HG03159 (cell line): ENCODE measurements around the gene WDR88.

Experiments
- ATAC-seq: cut with Tn5 transposase; IDR thresholded peaks from one replicate; pipeline ENCODE4 v1.9.1; 2021; ENCODE audit warnings: mild to moderate bottlenecking, moderate library complexity; ENCODE audit not compliant: unreplicated experiment

WDR88 gene

DNA sequence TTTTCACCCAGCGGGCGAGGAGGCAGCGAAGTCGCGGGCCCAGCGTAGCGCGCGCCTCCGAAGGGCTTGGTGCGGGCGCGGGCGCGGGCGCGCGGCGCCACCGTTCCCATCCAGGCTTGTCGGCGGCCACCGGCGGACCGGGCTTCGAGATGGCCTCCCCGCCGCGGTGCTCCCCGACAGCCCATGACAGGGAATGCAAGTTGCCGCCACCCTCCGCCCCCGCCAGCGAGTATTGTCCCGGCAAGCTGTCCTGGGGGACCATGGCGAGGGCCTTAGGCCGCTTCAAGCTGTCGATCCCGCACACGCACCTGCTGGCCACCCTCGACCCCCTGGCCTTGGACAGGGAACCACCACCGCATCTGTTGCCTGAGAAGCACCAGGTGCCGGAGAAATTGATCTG lies at the start of gene WDR88:
WDR88 (plus strand) TSS at position 94 of the 400 bp plus-strand sequence; CDS start at position 150, 56 bp downstream.
- no peak for ATAC-seq

GRCh38 chr19:33085570-33086128 lies 46.3 kb upstream of the WDR88 start:
- ATAC-seq: no peak

GRCh38 chr19:33086955-33087354 lies 45.0 kb upstream of the WDR88 start:
- no peak for ATAC-seq

- ATAC-seq: no peak
These were observed 42.9 kb upstream of the WDR88 start for GRCh38 chr19:33089010-33089409.

DNA sequence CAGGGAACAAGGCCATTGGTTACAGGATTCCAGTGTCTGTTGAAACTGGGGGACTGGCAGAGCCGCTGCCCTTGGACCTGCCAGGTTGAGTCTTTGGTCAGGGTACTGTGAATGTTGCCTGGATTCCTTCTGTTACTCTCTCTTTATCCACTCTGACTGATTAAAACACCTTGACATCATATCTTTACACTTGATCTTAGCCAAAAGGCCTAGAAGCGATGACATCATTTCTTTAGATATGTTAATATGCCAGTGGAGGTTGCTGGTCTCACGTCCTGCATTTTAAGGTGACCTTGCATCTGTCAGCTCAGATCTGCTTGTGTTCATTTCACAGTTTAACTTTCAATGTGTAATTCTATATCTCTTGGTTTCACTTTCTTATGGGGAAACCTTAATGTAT lies 41.7 kb upstream of the WDR88 start:
- no peak for ATAC-seq

GRCh38 chr19:33093420-33094210 lies 38.3 kb upstream of the WDR88 start:
- no peak for ATAC-seq

GRCh38 chr19:33094436-33095067 lies 37.4 kb upstream of the WDR88 start:
- ATAC-seq: no peak

DNA sequence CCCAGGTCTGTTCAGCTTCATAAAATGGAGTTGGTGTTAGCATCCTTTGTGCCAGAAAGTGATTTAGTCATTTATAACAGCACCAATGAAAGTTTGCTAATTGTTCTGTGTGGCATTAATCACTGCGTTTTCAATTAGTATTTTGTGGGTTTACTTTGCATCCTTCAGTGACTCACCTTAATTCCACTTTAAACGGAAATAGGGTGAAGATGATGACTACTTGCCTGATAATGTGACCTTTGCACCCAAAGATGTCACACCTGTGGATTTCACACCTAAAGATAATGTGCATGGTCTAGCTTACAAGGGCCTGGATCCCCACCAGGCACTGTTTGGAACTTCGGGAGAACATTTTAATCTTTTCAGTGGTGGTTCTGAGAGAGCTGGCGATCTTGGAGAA lies 35.9 kb upstream of the WDR88 start:
- no peak for ATAC-seq

DNA sequence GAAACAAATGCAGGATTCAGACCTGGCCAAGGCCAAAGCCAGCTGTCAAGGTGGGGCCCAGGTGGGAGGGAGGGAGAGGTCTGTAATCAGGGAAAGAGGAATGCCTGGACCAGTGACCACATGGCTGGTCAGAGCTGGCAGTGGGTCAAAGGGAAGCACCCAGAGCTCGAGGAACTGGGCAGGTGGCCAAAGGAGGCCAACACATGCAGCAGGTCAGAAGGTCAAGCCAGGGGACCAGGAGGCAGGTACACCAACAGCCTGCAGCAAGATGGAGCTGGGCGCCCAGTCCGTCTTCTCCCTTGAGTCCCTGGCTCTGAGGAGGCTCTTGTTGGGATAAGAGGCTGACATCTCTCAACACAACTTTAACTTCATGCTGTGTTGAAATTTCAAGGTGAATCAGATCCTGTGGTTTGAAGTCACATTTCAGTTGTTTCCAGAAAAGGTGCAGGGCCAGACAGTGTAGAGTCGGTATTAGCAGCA lies 33.8 kb upstream of the WDR88 start:
- ATAC-seq: no peak

DNA sequence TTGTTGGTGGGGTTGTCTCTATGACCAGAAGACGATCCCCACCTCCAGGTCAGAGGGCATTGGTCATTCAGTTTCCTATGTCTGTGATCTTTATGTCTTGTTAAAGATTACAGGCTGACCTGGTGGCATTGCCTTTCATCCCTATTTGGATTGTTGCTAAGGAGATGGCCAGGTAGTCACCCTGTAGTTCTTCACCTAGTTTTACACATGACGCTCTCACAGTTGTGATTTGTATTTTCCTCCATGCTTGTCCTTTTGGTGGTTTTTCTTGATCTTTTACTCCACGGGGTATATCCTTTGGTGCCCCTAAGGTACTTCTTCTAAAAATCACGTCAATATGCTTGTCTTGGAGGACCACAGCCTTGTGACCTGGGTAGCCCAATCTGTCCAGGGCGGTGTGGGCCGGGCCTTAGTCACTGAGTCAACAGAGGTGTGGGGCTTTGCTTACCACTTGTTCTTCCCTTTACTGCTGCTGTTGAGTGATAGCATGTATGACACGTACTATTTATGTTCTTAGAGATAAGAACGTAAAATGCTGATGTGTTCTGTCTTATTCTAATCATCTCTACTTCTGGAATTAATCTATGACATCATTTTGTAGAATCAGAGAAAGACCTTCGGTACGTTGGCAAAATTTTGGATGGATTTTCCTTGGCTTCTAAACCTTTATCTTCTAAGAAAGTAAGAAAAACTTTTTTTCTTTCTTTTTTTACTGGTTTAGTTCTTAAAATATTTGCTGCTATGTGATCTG lies 30.8 kb upstream of the WDR88 start:
- ATAC-seq: no peak

GRCh38 chr19:33102893-33103292 lies 29.0 kb upstream of the WDR88 start:
- no peak for ATAC-seq

DNA sequence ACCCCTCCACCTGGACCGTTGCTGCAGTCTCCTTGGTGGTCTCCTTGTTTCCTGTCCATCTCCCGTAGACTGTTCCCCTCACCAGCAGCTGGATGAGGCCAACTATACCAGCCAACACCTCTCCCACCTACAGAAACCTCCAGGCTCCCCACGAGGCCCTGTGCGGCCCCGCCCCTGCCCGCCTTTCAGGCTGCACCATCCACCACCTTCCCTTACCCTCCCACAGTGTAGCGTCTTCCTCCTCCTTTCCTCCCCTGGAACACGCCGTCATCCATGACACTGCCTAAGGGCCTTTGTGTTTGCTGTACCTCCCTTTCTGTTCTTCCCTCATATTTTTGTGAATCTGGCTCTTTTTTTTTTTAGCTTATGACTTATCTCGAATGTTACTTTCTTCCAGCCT lies 23.8 kb upstream of the WDR88 start:
- no peak for ATAC-seq

DNA sequence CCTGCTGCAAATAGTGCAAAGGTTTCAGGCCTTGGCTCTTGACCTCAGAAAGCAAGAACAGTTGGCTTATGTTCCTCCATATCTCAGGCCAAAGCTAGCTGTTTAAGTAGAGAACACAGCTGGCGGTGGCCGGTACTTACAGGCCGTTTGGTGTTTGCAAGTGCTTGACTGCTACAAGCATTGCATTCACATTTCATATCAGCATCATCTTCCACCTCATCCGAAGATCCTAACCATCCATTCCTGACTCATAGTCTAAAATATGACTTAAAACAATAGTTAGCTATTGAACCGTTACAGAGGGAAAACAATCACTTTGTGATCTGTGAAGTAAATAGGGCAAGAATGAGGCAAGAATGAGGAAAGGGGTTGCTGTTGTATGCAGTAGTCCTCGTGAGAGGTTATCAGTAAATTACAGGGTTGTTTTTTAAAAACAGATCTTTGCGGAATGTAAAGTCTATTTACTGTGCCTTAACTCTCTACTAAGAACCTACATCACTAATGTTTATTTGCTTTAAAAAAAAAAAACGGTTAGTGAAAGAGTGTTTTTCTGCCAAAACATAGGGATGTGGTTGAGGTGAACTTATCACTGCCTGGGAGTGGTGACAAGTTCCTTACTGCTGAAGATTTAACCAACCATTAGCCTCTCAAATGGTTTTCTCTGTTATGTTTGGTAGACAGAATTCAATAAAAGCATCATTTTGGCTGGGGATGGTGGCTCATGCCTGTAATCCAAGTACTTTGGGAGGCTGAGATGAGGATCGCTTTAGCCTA lies 21.6 kb upstream of the WDR88 start:
- ATAC-seq: no peak

DNA sequence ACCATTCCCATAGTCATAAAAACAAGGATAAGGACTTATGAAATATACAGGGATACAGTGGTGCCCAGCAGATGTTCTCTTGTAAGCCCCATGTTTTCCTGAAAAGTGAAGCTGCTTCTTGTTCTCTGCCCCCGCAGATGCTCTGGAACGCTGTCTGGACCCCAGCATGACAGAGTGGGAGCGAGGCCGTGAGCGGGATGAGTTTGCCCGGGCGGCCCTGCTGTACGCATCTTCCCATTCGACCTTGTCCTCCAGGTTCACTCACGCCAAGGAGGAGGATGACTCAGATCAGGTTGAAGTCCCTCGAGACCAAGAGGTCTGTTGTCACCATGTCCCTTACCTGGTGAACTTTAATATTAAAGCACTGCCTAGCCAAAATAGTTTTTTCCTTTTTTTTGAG lies 20.3 kb upstream of the WDR88 start:
- ATAC-seq: no peak

- ATAC-seq: no peak
These were observed 17.6 kb upstream of the WDR88 start for GRCh38 chr19:33114312-33114711.

DNA sequence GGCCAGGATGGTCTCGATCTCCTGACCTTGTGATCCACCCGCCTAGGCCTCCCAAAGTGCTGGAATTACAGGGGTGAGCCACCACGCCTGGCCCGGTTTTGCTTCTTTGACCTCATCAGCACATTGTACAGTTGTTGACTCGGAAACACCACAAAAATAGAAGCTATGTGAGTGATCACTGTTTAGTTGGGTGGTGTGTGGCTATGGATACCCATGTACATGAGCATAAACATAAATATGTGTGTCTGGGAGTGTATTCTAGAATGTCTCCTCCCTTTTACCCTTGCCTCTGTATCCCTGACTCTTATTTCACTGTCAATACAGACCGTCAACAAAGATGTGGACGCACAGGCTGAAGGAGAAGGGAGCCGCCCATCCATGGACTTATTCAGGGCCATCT lies 14.4 kb upstream of the WDR88 start:
- ATAC-seq: no peak

- no peak for ATAC-seq
These were observed 13.3 kb upstream of the WDR88 start for GRCh38 chr19:33118643-33119042.

DNA sequence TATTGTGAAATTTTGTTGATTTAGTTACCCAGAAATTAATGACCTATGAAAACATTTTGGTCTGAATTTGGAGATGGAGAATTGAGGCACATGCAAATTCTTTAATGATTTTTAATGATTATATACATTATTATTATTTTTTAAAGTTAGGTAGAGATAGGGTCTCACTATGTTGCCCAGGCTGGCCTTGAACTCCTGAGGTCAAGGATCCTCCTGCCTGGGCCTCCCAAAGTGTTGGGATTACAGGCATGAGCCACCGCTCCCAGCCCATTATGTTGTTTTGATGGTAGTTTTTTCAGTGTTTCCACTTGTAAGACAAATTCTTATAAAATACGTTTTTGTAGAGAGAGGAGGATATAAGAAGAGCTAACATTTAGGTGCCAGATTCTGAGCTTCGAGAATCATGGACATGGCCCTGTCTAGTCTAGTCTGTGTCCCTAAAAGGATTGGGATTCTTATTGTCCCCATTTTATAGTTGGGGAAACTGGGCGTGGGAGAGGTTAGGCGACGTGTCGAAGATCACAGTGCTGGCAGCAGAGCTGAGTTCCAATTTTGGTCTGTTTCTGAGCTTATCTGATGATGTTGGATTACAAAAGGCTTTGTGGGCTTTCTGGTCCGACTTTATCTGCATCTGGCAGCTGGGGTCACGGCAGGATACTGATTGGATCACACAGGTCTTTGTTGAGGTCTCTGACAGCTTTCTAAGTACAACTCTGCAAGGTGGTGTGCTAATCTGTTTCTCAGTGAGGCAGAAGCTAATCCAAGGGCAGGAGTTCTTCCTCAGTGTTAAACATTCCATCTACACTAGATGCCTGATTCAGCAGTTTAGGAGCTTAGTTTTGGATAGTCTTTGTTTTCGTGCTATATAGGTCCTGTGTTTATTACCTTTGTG lies 7.5 kb upstream of the WDR88 start:
- no peak for ATAC-seq

- ATAC-seq: no peak
These were observed 6.0 kb upstream of the WDR88 start for GRCh38 chr19:33125929-33126388.
